ENCODE results near the gene SEMA3A. TPM values are rescaled to one million over a fixed set of nuclear protein-coding genes. Genes with fewer than 3 reads are reported as not detected.
"Not testable (repeated sequence)": the region's sequence is repeated elsewhere in the genome, so short reads cannot be mapped to it uniquely, and the experiment has no call there.

The SEMA3A gene
- total RNA-seq, 2 experiments from 2014 or later = 1.2 to 1.7 TPM

DNA sequence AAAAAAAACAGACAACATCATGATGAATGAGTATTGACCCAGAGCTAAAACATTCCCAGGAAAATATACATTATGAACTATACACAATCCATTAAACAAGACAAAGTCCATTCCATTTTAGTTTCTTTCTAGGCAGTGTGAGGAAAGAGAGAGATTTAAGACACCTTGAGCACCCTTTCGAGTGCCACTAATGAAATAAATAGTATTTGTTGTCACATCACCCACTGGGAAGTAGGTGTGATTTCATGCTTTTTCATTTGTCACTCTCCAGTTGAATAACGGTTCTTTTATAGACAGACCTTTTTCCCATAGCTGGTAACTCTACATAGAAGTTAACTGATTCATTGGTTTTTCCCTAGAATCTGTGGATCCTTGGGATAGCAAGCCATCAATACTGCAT is 29.9 kb upstream of the SEMA3A start:
- POLR2A ChIA-PET = no interaction called here
- Mint-ChIP-seq H3K9me3 (no peaks in the 10 kb centered on the region), H3K27ac (no peak overlapping the region), H3K27me3 (no peaks in the 10 kb centered on the region), H3K4me3 (no peak overlapping the region), H3K4me1 (ENCODE audit: low read depth) (no peaks in the 10 kb centered on the region), H3K36me3 (ENCODE audit: low read depth) (no peaks in the 10 kb centered on the region)
- TF ChIP-seq, protein P1, sequence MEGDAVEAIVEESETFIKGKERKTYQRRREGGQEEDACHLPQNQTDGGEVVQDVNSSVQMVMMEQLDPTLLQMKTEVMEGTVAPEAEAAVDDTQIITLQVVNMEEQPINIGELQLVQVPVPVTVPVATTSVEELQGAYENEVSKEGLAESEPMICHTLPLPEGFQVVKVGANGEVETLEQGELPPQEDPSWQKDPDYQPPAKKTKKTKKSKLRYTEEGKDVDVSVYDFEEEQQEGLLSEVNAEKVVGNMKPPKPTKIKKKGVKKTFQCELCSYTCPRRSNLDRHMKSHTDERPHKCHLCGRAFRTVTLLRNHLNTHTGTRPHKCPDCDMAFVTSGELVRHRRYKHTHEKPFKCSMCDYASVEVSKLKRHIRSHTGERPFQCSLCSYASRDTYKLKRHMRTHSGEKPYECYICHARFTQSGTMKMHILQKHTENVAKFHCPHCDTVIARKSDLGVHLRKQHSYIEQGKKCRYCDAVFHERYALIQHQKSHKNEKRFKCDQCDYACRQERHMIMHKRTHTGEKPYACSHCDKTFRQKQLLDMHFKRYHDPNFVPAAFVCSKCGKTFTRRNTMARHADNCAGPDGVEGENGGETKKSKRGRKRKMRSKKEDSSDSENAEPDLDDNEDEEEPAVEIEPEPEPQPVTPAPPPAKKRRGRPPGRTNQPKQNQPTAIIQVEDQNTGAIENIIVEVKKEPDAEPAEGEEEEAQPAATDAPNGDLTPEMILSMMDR (IDR thresholded peaks at IDR 0.05) = no peak
- intact Hi-C loops (cut with micrococcal nuclease) = no loop called here
- CTCF ChIA-PET = no interaction called here
- DNase-seq = no peak
- no peak for ATAC-seq

GRCh38 chr7:84219310-84219709 is 24.7 kb upstream of the SEMA3A start:
- no peaks in the 10 kb centered on the region for H3K27me3 Mint-ChIP-seq
- TF ChIP-seq, protein P1 (IDR thresholded peaks at IDR 0.05) = no peak
- ChIA-PET CTCF (no interaction called here), POLR2A (no interaction called here)
- H3K4me3 Mint-ChIP-seq = no peak overlapping the region
- no peaks in the 10 kb centered on the region for H3K4me1 Mint-ChIP-seq (ENCODE audit: low read depth)
- H3K9me3 Mint-ChIP-seq = no peaks in the 10 kb centered on the region
- ATAC-seq (no peak), DNase-seq (no peak)
- intact Hi-C loops (cut with micrococcal nuclease) = no loop called here
- no peaks in the 10 kb centered on the region for H3K36me3 Mint-ChIP-seq (ENCODE audit: low read depth)
- no peak overlapping the region for H3K27ac Mint-ChIP-seq

GRCh38 chr7:84218681-84219080 is 24.1 kb upstream of the SEMA3A start:
- Mint-ChIP-seq H3K27me3 (no peaks in the 10 kb centered on the region), H3K4me1 (ENCODE audit: low read depth) (no peaks in the 10 kb centered on the region), H3K36me3 (ENCODE audit: low read depth) (no peaks in the 10 kb centered on the region), H3K27ac (no peak overlapping the region), H3K4me3 (no peak overlapping the region), H3K9me3 (no peaks in the 10 kb centered on the region)
- intact Hi-C loops (cut with micrococcal nuclease) = no loop called here
- TF ChIP-seq, protein P1 (IDR thresholded peaks at IDR 0.05) = no peak
- DNase-seq (no peak), ATAC-seq (no peak)
- CTCF ChIA-PET = no interaction called here
- POLR2A ChIA-PET = no interaction called here

DNA sequence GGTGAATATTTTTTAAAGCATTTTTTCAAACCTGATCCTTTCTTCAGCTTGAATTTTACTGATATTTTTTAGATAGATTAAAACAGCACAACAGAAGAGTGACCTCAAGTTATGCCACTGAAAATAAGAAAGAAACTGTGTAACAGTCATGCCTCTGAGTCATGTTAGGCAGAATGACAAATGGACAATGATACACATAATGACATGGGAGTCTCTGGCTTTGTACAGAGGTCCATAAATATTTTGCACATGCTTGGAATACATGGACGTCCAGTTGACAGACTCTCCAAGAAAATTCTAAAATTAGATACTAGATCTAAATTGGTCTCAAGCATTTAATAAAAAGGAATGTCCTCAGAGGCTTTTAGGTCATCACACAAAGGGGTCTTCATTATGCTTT is 21.9 kb upstream of the SEMA3A start:
- no peaks in the 10 kb centered on the region for H3K27me3 Mint-ChIP-seq
- no peaks in the 10 kb centered on the region for H3K36me3 Mint-ChIP-seq (ENCODE audit: low read depth)
- intact Hi-C loops (cut with micrococcal nuclease) = no loop called here
- H3K4me1 Mint-ChIP-seq (ENCODE audit: low read depth) = no peaks in the 10 kb centered on the region
- ATAC-seq = no peak
- H3K9me3 Mint-ChIP-seq = no peaks in the 10 kb centered on the region
- CTCF ChIA-PET = no interaction called here
- DNase-seq = no peak
- no peak overlapping the region for H3K4me3 Mint-ChIP-seq
- TF ChIP-seq, protein P1 (IDR thresholded peaks at IDR 0.05) = no peak
- no peak overlapping the region for H3K27ac Mint-ChIP-seq
- POLR2A ChIA-PET = no interaction called here

DNA sequence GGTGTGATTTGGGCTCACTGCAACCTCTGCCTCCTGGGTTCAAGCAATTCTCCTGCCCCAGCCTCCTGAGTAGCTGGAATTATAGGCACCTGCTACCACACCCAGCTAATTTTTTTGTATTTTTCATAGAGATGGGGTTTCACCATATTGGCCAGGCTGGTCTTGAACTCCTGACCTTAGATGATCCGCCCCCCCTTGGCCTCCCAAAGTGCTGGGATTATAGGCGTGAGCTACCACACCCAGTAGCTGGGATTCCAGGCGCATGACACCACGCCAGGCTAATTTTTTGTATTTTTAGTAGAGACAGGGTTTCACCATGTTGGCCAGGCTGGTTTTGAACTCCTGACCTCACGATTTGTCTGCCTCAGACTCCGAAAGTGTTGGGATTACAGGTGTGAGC is 20.2 kb upstream of the SEMA3A start:
- H3K27me3 Mint-ChIP-seq; DNase-seq; H3K4me1 Mint-ChIP-seq (ENCODE audit: low read depth); intact Hi-C loops (cut with micrococcal nuclease); H3K27ac Mint-ChIP-seq; CTCF ChIA-PET; H3K4me3 Mint-ChIP-seq; POLR2A ChIA-PET; H3K36me3 Mint-ChIP-seq (ENCODE audit: low read depth); H3K9me3 Mint-ChIP-seq; ATAC-seq: not testable (repeated sequence)

- ChIA-PET CTCF (no interaction called here), POLR2A (no interaction called here)
- TF ChIP-seq, protein P1 (IDR thresholded peaks at IDR 0.05) = no peak
- Mint-ChIP-seq H3K36me3 (ENCODE audit: low read depth) (no peaks in the 10 kb centered on the region), H3K27ac (no peak overlapping the region), H3K4me1 (ENCODE audit: low read depth) (no peaks in the 10 kb centered on the region), H3K4me3 (no peak overlapping the region), H3K27me3 (no peaks in the 10 kb centered on the region), H3K9me3 (no peaks in the 10 kb centered on the region)
- no peak for ATAC-seq
- intact Hi-C loops (cut with micrococcal nuclease) = no loop called here
- no peak for DNase-seq
Observed at GRCh38 chr7:84210301-84210700, 15.7 kb upstream of the SEMA3A start.
